ENCODE data around the gene CHAC1. TPM values are rescaled to one million over a fixed set of nuclear protein-coding genes. Genes with fewer than 3 reads are reported as not detected.
A peak's percentile ranks its signal among the peaks of the same experiment; 100 is the strongest.

The CHAC1 gene
- total and polyA plus RNA-seq, 8 donors: 0.78 to 5.8 (median 1.2) TPM

DNA sequence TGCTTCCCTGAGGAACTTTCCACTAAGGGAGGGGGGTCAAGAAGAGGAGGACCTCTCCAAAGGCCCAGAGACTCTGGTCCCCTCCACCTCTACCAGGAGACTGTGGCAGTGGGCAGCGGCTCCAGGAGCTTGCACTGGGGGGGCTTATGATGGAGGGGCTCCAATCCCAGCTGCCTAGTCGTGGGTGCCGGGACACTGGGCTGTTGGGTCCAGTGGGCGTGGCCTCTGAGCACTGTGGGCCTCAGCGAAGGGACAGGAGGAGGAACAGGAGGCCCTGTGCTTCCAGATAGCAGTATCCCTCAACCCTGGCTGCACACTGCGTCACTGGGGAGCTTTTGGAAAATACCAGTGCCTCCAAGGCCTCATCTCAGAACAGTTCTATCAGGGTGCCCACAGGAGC, 37.6 kb upstream of the CHAC1 start:
- no peak for TF ChIP-seq CTCF (IDR thresholded peaks at IDR 0.05)
- no peak for DNase-seq
- intact Hi-C loops (cut with DNase I): no loop called here
- no peak for ATAC-seq
- H3K36me3 ChIP-seq: no peaks in the 10 kb centered on the region
- no peaks in the 10 kb centered on the region for H3K9me3 ChIP-seq
- H3K27ac ChIP-seq: peak overlapping the region; percentile 33 to 45
- peaks cover 0 to 29% of the 10 kb centered on the region in 2 donors for H3K4me1 ChIP-seq
- H3K4me3 ChIP-seq: no peak overlapping the region
- H3K27me3 ChIP-seq: no peaks in the 10 kb centered on the region

DNA sequence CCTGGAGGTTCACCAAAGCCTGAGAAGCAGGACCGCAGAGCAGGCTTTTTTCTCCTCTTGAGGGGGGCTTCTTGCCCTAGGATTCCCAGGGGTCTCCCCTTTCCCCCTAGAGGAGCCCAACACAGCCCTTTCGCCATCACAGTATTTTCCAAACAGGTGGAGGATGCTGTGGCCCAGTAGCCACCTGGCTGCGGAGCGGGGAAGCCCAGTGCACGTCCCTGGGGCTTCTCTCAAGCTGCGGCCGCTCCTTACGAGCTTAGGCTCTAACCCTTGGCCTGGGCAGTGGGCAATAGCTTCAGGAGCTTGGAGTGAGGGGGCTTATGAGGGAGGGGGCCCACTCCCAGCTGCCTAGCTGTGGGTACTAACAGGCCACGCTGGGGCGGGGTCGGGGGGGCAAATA, 35.7 kb upstream of the CHAC1 start:
- Histone ChIP-seq H3K27ac (peak overlapping the region; percentile 39 to 64), H3K9me3 (no peaks in the 10 kb centered on the region), H3K4me1 (peaks cover 0 to 22% of the 10 kb centered on the region in 2 donors), H3K4me3 (no peak overlapping the region), H3K27me3 (no peaks in the 10 kb centered on the region), H3K36me3 (no peaks in the 10 kb centered on the region)
- intact Hi-C loops (cut with DNase I): no loop called here
- no peak for TF ChIP-seq CTCF (IDR thresholded peaks at IDR 0.05)
- ATAC-seq: no peak
- no peak for DNase-seq

- peak overlapping the region; percentile 53 to 64 for H3K27ac ChIP-seq
- intact Hi-C loops (cut with DNase I): no loop called here
- peak; percentile 86 for ATAC-seq
Observed at GRCh38 chr15:40918146-40918798, 35.0 kb upstream of the CHAC1 start.

GRCh38 chr15:40918799-40919392, 34.4 kb upstream of the CHAC1 start:
- intact Hi-C loops (cut with DNase I): no loop called here
- ATAC-seq (peak; percentile 7), DNase-seq (no peak)
- no peak for TF ChIP-seq CTCF (IDR thresholded peaks at IDR 0.05)
- Histone ChIP-seq H3K4me3 (no peak overlapping the region), H3K36me3 (no peaks in the 10 kb centered on the region), H3K27ac (peak overlapping the region; percentile 53 to 64), H3K27me3 (no peaks in the 10 kb centered on the region), H3K9me3 (no peaks in the 10 kb centered on the region), H3K4me1 (peaks cover 0 to 23% of the 10 kb centered on the region in 2 donors)

More at GRCh38 chr15:40918146-40918798, 35.0 kb upstream of the CHAC1 start:
- Histone ChIP-seq H3K36me3 (no peaks in the 10 kb centered on the region), H3K9me3 (no peaks in the 10 kb centered on the region), H3K27me3 (no peaks in the 10 kb centered on the region), H3K4me1 (peaks cover 0 to 23% of the 10 kb centered on the region in 2 donors), H3K4me3 (no peak overlapping the region)
- DNase-seq: peak in 1 of 4 donors; percentile 56
- TF ChIP-seq CTCF (IDR thresholded peaks at IDR 0.05): no peak

- Histone ChIP-seq H3K4me1 (peaks cover 11 to 34% of the 10 kb centered on the region in 2 donors), H3K27me3 (peaks cover 18 to 29% of the 10 kb centered on the region in 2 donors), H3K27ac (no peak overlapping the region), H3K9me3 (no peaks in the 10 kb centered on the region), H3K4me3 (no peak overlapping the region), H3K36me3 (no peaks in the 10 kb centered on the region)
- no peak for TF ChIP-seq CTCF (IDR thresholded peaks at IDR 0.05)
- ATAC-seq: no peak
- intact Hi-C loops (cut with DNase I): no loop called here
- DNase-seq: no peak
Observed at GRCh38 chr15:40921949-40922607, 31.2 kb upstream of the CHAC1 start.

Data from left lung (tissue), 10 donors.